BE2C (cell line): ENCODE results near the gene SYNGR3.

Experiments
- DNase-seq: peaks from one replicate; pipeline ENCODE4 v3.0.0-alpha.2; 2020
- H3K27me3 ChIP-seq: fragments of 250-450 bp; sonication (Bioruptor Pico); 2 replicates; pipeline ENCODE4 v1.5.1; 2020; ENCODE audit warnings: mild to moderate bottlenecking
- H3K36me3 ChIP-seq: fragments of 250-450 bp; sonication (Bioruptor Pico); 2 replicates; pipeline ENCODE4 v1.5.1; 2020; ENCODE audit warnings: mild to moderate bottlenecking
- H3K4me1 ChIP-seq: fragments of 250-450 bp; sonication (Bioruptor Pico); 2 replicates; pipeline ENCODE4 v1.5.1; 2020
- H3K4me3 ChIP-seq: 2 replicates; pipeline ENCODE4 v1.5.1; 2011; ENCODE audit warnings: low read depth, low read length
- H3K9me3 ChIP-seq: fragments of 250-450 bp; sonication (Bioruptor Pico); 2 replicates; pipeline ENCODE4 v1.5.1; 2020
- CTCF ChIP-seq: IDR thresholded peaks from 2 replicates; pipeline ENCODE4 v1.5.1; 2012; ENCODE audit warnings: mild to moderate bottlenecking, low read depth, low read length

Gene SYNGR3

GRCh38 chr16:1980770-1981087, 9.0 kb upstream of the SYNGR3 start:
- DNase-seq = no peak
- Histone ChIP-seq H3K36me3 (peaks cover 30% of the 10 kb centered on the region), H3K27me3 (peaks cover 13% of the 10 kb centered on the region; the same call in 1 of the 2 replicates), H3K9me3 (no peaks in the 10 kb centered on the region), H3K4me1 (peaks cover 3% of the 10 kb centered on the region; the same call in 1 of the 2 replicates), H3K4me3 (no peak overlapping the region)
- TF ChIP-seq CTCF = no peak

GRCh38 chr16:1981398-1981836, 8.4 kb upstream of the SYNGR3 start, which contains the start of gene NOXO1:
TSS of gene NOXO1 (minus strand) at chr16:1981469. CDS start at chr16:1981179, 290 bp downstream.
- Histone ChIP-seq H3K4me1 (peaks cover 3% of the 10 kb centered on the region; the same call in 1 of the 2 replicates), H3K9me3 (no peaks in the 10 kb centered on the region), H3K36me3 (peaks cover 32% of the 10 kb centered on the region), H3K4me3 (no peak within 1 kb of the TSS), H3K27me3 (peaks cover 13% of the 10 kb centered on the region; the same call in 1 of the 2 replicates)
- no peak for TF ChIP-seq CTCF
- no peak for DNase-seq

GRCh38 chr16:1982013-1982433, 7.7 kb upstream of the SYNGR3 start:
- H3K27me3 ChIP-seq = peaks cover 13% of the 10 kb centered on the region; the same call in 1 of the 2 replicates
- DNase-seq = no peak
- H3K4me3 ChIP-seq = no peak overlapping the region
- no peak for TF ChIP-seq CTCF
- peaks cover 3% of the 10 kb centered on the region; the same call in 1 of the 2 replicates for H3K4me1 ChIP-seq
- peaks cover 33% of the 10 kb centered on the region for H3K36me3 ChIP-seq
- no peaks in the 10 kb centered on the region for H3K9me3 ChIP-seq

GRCh38 chr16:1982991-1983543, 6.7 kb upstream of the SYNGR3 start:
- H3K27me3 ChIP-seq = peaks cover 13% of the 10 kb centered on the region; the same call in 1 of the 2 replicates
- peaks cover 26% of the 10 kb centered on the region for H3K36me3 ChIP-seq
- no peak; the same call in 1 of the 2 replicates for TF ChIP-seq CTCF
- no peaks in the 10 kb centered on the region for H3K9me3 ChIP-seq
- DNase-seq = no peak
- H3K4me3 ChIP-seq = peak overlapping the region; percentile 66
- H3K4me1 ChIP-seq = peaks cover 3% of the 10 kb centered on the region; the same call in 1 of the 2 replicates

- peak; percentile 96 for DNase-seq
- H3K4me1 ChIP-seq = peaks cover 3% of the 10 kb centered on the region; the same call in 1 of the 2 replicates
- peaks cover 14% of the 10 kb centered on the region for H3K27me3 ChIP-seq
- peaks cover 19% of the 10 kb centered on the region for H3K36me3 ChIP-seq
- H3K4me3 ChIP-seq = peak within 1 kb of the TSS; percentile 86
- no peaks in the 10 kb centered on the region for H3K9me3 ChIP-seq
- TF ChIP-seq CTCF = peak; percentile 52; the same call in 1 of the 2 replicates
Observed at GRCh38 chr16:1983544-1984346, 6.0 kb upstream of the SYNGR3 start, which contains the start of gene GFER. TSS of gene GFER (plus strand) at chr16:1984193. CDS start at chr16:1984219, 26 bp downstream.
